HFF-Myc (cell line): ENCODE results near the gene FYCO1.

Experiments used
- DNase-seq: peaks from one replicate; pipeline ENCODE4 v3.0.0-alpha.2; 2011; ENCODE audit warnings: low read depth; ENCODE audit errors: extremely low read depth
- H3K4me3 ChIP-seq: replicated peaks from 2 replicates; pipeline ENCODE4 v1.5.1; 2011; ENCODE audit warnings: low read depth, mild to moderate bottlenecking, control low read depth, low read length
- TF ChIP-seq, protein P1 (sequence below): IDR thresholded peaks from 2 replicates; pipeline ENCODE4 v1.5.1; 2012; ENCODE audit warnings: mild to moderate bottlenecking, low read depth, low read length, control low read depth; ENCODE audit errors: missing control alignments

FYCO1 gene

GRCh38 chr3:45984331-45985312, 11.0 kb downstream of the FYCO1 start:
- TF ChIP-seq, protein P1, sequence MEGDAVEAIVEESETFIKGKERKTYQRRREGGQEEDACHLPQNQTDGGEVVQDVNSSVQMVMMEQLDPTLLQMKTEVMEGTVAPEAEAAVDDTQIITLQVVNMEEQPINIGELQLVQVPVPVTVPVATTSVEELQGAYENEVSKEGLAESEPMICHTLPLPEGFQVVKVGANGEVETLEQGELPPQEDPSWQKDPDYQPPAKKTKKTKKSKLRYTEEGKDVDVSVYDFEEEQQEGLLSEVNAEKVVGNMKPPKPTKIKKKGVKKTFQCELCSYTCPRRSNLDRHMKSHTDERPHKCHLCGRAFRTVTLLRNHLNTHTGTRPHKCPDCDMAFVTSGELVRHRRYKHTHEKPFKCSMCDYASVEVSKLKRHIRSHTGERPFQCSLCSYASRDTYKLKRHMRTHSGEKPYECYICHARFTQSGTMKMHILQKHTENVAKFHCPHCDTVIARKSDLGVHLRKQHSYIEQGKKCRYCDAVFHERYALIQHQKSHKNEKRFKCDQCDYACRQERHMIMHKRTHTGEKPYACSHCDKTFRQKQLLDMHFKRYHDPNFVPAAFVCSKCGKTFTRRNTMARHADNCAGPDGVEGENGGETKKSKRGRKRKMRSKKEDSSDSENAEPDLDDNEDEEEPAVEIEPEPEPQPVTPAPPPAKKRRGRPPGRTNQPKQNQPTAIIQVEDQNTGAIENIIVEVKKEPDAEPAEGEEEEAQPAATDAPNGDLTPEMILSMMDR, result no peak
- no peak overlapping the region for H3K4me3 ChIP-seq
- DNase-seq, result peak; percentile 84

DNA sequence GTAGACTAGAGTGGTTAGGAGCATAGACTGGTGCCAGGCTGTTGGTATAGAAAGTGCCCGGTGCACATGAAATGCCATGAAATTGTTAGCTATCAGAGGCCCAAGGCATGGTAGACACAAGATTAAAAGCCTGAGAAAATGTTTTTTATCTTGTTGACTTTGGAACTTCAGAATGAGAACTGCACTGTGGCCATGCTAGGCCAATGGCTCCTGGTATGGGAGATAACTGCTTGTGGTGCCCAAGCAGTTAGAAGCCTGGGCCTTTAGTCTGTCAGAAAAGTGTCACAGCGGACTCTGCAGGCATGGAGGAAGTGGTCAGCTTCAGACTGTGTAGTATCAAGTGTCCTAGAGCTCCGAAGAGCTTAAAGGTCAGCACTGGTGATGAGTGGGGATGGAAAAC, 11.9 kb downstream of the FYCO1 start:
- DNase-seq, result no peak
- TF ChIP-seq, protein P1, result no peak
- no peak overlapping the region for H3K4me3 ChIP-seq

- TF ChIP-seq, protein P1, result no peak
- no peak for DNase-seq
These were observed 14.1 kb downstream of the FYCO1 start for GRCh38 chr3:45981346-45982074.

GRCh38 chr3:45980819-45981218, 14.8 kb downstream of the FYCO1 start:
- DNase-seq, result no peak
- no peak overlapping the region for H3K4me3 ChIP-seq
- TF ChIP-seq, protein P1, result no peak

More at GRCh38 chr3:45981346-45982074, 14.1 kb downstream of the FYCO1 start:
- no peak overlapping the region for H3K4me3 ChIP-seq

DNA sequence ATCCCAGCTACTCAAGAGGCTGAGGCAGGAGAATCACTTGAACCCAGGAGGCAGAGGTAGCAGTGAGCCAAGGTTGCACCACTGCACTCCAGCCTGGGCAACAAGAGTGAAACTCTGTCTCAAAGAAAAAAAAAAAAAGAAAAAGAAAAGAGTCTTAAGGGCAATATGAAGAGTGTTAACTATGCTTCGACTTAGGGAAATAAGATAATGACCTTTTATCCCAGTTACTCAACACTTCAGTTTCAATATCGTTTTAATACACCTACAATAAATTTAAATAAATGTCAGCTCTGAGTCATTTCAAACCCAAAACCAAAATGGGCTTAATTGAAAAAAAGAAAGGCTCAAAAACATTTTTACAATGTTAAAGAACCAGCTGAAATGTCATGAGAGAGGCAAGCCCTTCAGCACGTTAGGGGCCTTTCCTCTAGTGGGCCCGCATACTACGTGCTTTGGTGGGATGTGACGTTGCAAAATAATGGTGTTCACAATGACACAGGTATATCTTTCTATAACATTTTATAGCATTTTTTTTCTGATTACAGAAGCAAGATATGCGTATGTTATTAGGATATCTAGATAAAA, 15.3 kb downstream of the FYCO1 start:
- TF ChIP-seq, protein P1, result no peak

DNA sequence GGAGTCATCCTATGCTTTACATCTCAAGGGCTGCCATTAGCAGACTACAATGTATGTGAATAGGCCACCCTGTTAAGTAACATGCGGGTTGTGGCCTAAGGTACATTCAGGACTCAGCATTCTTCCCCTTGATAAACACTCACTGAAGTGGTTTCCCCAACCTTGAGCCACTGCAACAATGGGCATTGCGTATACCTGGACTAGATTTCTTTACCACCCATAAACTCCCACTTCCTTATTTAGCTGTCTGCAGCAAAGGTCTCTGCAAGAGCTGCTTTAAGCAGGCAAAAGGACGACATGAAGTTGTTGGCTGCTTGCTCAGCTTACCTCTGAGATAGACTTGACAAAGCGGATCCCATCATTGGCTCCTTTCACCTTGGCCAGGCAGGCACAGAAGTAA, 16.2 kb downstream of the FYCO1 start:
- TF ChIP-seq, protein P1, result no peak
- no peak overlapping the region for H3K4me3 ChIP-seq
- no peak for DNase-seq

More for the DNA sequence above, 15.3 kb downstream of the FYCO1 start:
- no peak for DNase-seq
- H3K4me3 ChIP-seq, result no peak overlapping the region
